Measurements from ENCODE around the gene TIMM21.

The TIMM21 gene

GRCh38 chr18:74141667-74142066 lies 6.7 kb upstream of the TIMM21 start:
- TF ChIP-seq, protein P1, sequence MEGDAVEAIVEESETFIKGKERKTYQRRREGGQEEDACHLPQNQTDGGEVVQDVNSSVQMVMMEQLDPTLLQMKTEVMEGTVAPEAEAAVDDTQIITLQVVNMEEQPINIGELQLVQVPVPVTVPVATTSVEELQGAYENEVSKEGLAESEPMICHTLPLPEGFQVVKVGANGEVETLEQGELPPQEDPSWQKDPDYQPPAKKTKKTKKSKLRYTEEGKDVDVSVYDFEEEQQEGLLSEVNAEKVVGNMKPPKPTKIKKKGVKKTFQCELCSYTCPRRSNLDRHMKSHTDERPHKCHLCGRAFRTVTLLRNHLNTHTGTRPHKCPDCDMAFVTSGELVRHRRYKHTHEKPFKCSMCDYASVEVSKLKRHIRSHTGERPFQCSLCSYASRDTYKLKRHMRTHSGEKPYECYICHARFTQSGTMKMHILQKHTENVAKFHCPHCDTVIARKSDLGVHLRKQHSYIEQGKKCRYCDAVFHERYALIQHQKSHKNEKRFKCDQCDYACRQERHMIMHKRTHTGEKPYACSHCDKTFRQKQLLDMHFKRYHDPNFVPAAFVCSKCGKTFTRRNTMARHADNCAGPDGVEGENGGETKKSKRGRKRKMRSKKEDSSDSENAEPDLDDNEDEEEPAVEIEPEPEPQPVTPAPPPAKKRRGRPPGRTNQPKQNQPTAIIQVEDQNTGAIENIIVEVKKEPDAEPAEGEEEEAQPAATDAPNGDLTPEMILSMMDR (IDR thresholded peaks at IDR 0.05; ENCODE audit: borderline replicate concordance, control extremely low read depth, extremely low read depth, insufficient read depth, missing control alignments), result no peak
- DNase-seq (ENCODE audit: low spot score), result no peak
- in situ Hi-C loops (cut with MboI; ENCODE audit: low sequenced_read_pairs, unreplicated experiment), result no loop called here

- TF ChIP-seq, protein P1 (IDR thresholded peaks at IDR 0.05; ENCODE audit: borderline replicate concordance, control extremely low read depth, extremely low read depth, insufficient read depth, missing control alignments), result no peak
- in situ Hi-C loops (cut with MboI; ENCODE audit: low sequenced_read_pairs, unreplicated experiment), result no loop called here
- no peak for DNase-seq (ENCODE audit: low spot score)
These were observed 6.1 kb upstream of the TIMM21 start for GRCh38 chr18:74142252-74142651.

DNA sequence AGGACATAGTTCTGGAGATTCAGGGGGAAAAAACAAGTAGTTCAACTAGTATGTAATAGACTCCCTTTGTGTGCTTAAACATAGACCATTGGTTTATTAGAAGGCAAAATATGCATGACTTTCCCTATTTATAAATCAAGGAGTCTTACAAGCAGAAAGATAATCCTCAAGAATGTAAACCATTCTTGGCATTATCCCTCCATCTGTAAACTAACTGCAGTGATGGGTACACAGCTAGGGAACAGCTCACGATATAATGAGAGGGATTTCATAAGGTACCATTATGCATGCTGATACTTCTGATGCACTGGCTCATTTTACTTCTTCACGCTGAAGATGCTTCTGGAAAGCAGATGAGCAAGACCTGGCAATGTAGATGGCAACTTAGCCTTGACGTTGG lies 1.6 kb upstream of the TIMM21 start:
- DNase-seq (ENCODE audit: low spot score), result no peak
- TF ChIP-seq, protein P1 (IDR thresholded peaks at IDR 0.05; ENCODE audit: borderline replicate concordance, control extremely low read depth, extremely low read depth, insufficient read depth, missing control alignments), result no peak
- in situ Hi-C loops (cut with MboI; ENCODE audit: low sequenced_read_pairs, unreplicated experiment), result no loop called here

DNA sequence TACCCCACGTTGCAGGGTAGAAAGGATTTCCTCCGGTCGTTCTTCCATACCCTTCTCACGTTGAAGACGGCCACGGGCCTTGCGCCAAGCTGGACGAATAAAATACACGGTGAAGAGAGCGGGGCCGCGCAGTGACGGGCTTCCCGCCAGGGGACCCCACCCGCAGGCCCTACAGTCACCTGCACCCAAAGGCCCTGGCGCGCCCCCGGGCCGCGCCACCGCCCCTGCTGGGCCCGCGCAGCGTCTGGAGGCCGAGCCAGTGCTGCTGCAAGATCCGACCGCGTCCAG lies 888 bp upstream of the TIMM21 start:
- TF ChIP-seq, protein P1 (IDR thresholded peaks at IDR 0.05; ENCODE audit: borderline replicate concordance, control extremely low read depth, extremely low read depth, insufficient read depth, missing control alignments), result no peak
- in situ Hi-C loops (cut with MboI; ENCODE audit: low sequenced_read_pairs, unreplicated experiment), result no loop called here
- DNase-seq (ENCODE audit: low spot score), result no peak

DNA sequence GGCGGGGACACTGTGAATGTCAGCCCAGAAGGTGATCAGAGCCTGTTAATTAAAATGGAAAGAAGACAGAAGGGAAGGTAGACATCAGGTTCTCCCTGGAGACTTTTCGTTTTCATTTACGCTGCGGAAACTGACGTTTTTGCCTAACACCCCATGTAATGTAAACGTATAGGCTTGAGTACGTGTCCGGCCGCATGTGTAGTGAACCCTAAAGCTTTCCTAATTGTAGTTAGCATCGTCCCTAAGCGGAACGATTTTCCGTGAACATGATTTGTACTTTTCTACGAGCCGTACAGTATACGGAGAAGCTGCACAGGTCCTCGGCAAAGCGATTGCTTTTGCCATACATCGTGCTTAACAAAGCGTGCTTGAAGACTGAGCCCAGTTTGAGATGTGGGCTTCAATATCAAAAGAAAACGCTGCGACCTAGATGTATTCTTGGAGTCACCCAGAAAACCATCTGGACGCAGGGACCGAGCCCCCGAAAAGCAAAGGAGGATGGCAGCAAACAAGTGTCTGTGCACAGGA lies 284 bp downstream of the TIMM21 start:
- in situ Hi-C loops (cut with MboI; ENCODE audit: low sequenced_read_pairs, unreplicated experiment), result no loop called here
- TF ChIP-seq, protein P1 (IDR thresholded peaks at IDR 0.05; ENCODE audit: borderline replicate concordance, control extremely low read depth, extremely low read depth, insufficient read depth, missing control alignments), result no peak
- DNase-seq (ENCODE audit: low spot score), result no peak

DNA sequence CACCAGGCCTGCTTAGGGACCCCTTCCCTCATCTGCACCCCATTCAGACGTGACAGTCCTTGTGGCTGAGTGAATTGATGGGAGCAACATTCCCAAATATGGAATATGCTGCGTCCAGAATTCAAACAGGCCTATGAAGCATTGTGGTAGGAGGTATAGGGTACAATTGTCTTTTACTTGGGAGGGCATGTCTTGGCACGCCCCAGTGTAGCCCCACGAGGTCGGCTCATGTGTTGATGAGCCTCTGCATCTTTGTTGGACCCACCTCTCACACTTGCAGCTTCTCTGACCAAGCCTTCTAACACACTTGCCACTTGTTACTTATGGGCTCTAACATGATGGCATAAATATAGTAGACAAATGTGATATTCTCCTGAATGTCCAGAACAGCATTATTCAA lies 1.6 kb downstream of the TIMM21 start:
- TF ChIP-seq, protein P1 (IDR thresholded peaks at IDR 0.05; ENCODE audit: borderline replicate concordance, control extremely low read depth, extremely low read depth, insufficient read depth, missing control alignments), result no peak
- in situ Hi-C loops (cut with MboI; ENCODE audit: low sequenced_read_pairs, unreplicated experiment), result no loop called here
- DNase-seq (ENCODE audit: low spot score), result no peak

GRCh38 chr18:74152270-74152669 lies 3.9 kb downstream of the TIMM21 start:
- TF ChIP-seq, protein P1 (IDR thresholded peaks at IDR 0.05; ENCODE audit: borderline replicate concordance, control extremely low read depth, extremely low read depth, insufficient read depth, missing control alignments), result no peak
- no peak for DNase-seq (ENCODE audit: low spot score)
- in situ Hi-C loops (cut with MboI; ENCODE audit: low sequenced_read_pairs, unreplicated experiment), result no loop called here
